HG03108 (cell line): ENCODE measurements around the gene MGLL.
"Not testable (repeated sequence)": the region's sequence is repeated elsewhere in the genome, so short reads cannot be mapped to it uniquely, and the experiment has no call there.

ENCODE experiments used
- ATAC-seq: cut with Tn5 transposase; IDR thresholded peaks from one replicate; pipeline ENCODE4 v1.9.1; 2021; ENCODE audit warnings: moderate library complexity; ENCODE audit not compliant: unreplicated experiment

The MGLL gene

GRCh38 chr3:127665586-127665985, 156.7 kb downstream of the MGLL start:
- no peak for ATAC-seq

GRCh38 chr3:127665165-127665564, 157.2 kb downstream of the MGLL start:
- ATAC-seq: no peak

GRCh38 chr3:127663151-127663550, 159.2 kb downstream of the MGLL start:
- ATAC-seq: no peak

- no peak for ATAC-seq
Measured at GRCh38 chr3:127662001-127662469, 160.3 kb downstream of the MGLL start.

GRCh38 chr3:127661600-127661999, 160.7 kb downstream of the MGLL start:
- ATAC-seq: no peak

GRCh38 chr3:127660621-127661251, 161.6 kb downstream of the MGLL start:
- no peak for ATAC-seq

- ATAC-seq: no peak
Measured at GRCh38 chr3:127658234-127658633, 164.1 kb downstream of the MGLL start.

- no peak for ATAC-seq
Measured at GRCh38 chr3:127656906-127657305, 165.4 kb downstream of the MGLL start.

- ATAC-seq: no peak
Measured at GRCh38 chr3:127655641-127656040, 166.7 kb downstream of the MGLL start.

- ATAC-seq: not testable (repeated sequence)
Measured at GRCh38 chr3:127654993-127655392, 167.3 kb downstream of the MGLL start.

- no peak for ATAC-seq
Measured at GRCh38 chr3:127654374-127654773, 167.9 kb downstream of the MGLL start.

- ATAC-seq: no peak
Measured at GRCh38 chr3:127652246-127652995, 169.9 kb downstream of the MGLL start.

GRCh38 chr3:127651516-127652172, 170.7 kb downstream of the MGLL start:
- ATAC-seq: no peak

- no peak for ATAC-seq
Measured at GRCh38 chr3:127650236-127650635, 172.1 kb downstream of the MGLL start.

GRCh38 chr3:127647845-127648204, 174.5 kb downstream of the MGLL start:
- no peak for ATAC-seq

GRCh38 chr3:127647166-127647844, 175.0 kb downstream of the MGLL start:
- no peak for ATAC-seq

GRCh38 chr3:127646501-127647046, 175.7 kb downstream of the MGLL start:
- no peak for ATAC-seq

GRCh38 chr3:127645371-127646015, 176.8 kb downstream of the MGLL start:
- ATAC-seq: no peak

- no peak for ATAC-seq
Measured at GRCh38 chr3:127644641-127645370, 177.5 kb downstream of the MGLL start.

GRCh38 chr3:127640042-127640355, 182.3 kb downstream of the MGLL start:
- no peak for ATAC-seq
